ENCODE data around the gene TMEM255B.

- TF ChIP-seq CTCF (IDR thresholded peaks at IDR 0.05; ENCODE audit: low read length) (no peak), EZH2 (IDR thresholded peaks at IDR 0.05; ENCODE audit: borderline replicate concordance, low read length) (no peak)
Observed at GRCh38 chr13:113792236-113792770, 33.3 kb downstream of the TMEM255B start.

Data from OCI-LY1 (cell line).